Ovary (tissue), 9 donors: ENCODE results near the gene SLC35B4. TPM values are rescaled to one million over a fixed set of nuclear protein-coding genes. Genes with fewer than 3 reads are reported as not detected.

ENCODE experiments used
- DNase-seq, 5 donors: peaks; one replicate each; pipeline ENCODE4 v3.0.0-alpha.2; 2019 to 2020
- H3K27ac ChIP-seq, 2 donors: fragments of 200-600 bp; one replicate each; pipeline versions ENCODE4 v1.5.1 to v1.8.0; 2019 to 2022
- H3K27me3 ChIP-seq: fragments of 200-600 bp; one replicate; pipeline ENCODE4 v1.8.0; 2022
- H3K36me3 ChIP-seq: fragments of 200-600 bp; sonication (generic); one replicate; pipeline ENCODE4 v1.5.1; 2019
- H3K4me1 ChIP-seq: one replicate; pipeline ENCODE4 v1.8.1; 2013; ENCODE audit warnings: mild to moderate bottlenecking, moderate library complexity; ENCODE audit not compliant: insufficient read depth
- H3K4me3 ChIP-seq: fragments of 200-600 bp; sonication (generic); one replicate; pipeline ENCODE4 v1.5.1; 2017
- H3K9me3 ChIP-seq, 2 donors: fragments of 200-600 bp in 1 of 2; sonication (generic) in 1 of 2; one replicate each; pipeline versions ENCODE4 v1.5.1 to v1.8.1; 2013 to 2019; ENCODE audit warnings: mild to moderate bottlenecking in 1 of 2, moderate library complexity in 1 of 2
- EP300 ChIP-seq: sonication (generic); formaldehyde crosslinking; IDR thresholded peaks from one replicate; pipeline ENCODE4 v1.6.1; 2017; ENCODE audit warnings: antibody characterized with exemption
- POLR2A ChIP-seq: fragments of 450-650 bp; IDR thresholded peaks from one replicate; pipeline ENCODE4 v1.6.1; 2017; ENCODE audit warnings: antibody characterized with exemption, mild to moderate bottlenecking, moderate library complexity
- WGBS, 3 donors: extraction: QIAGEN DNeasy Blood & Tissue Kit in 1 of 3; methylation state at CpG; one replicate each; pipeline versions ENCODE4 v1.1.5 to v1.1.7; 2013 to 2017; 5-methylcytosine and 5-hydroxymethylcytosine counted together
- intact Hi-C, 4 donors: fragments of 100-400 bp; cut with DNase I; formaldehyde crosslinking; loops; one replicate each; pipeline versions ENCODE4 v1.11.0 to v1.15.1; 2022 to 2023
- polyA plus RNA-seq, 2 donors: library from polyadenylated mRNA; stranded (reverse); fragments of 200-250 nt in 1 of 2; fragments of 350-450 nt in 1 of 2; fragmentation: Illumina TruSeq in 1 of 2; extraction: RNeasy Lipid Tissue Mini Kit (QIAGEN cat#74804) in 1 of 2; gene quantifications; one replicate each; pipeline ENCODE4 v1.2.3, GENCODE V29; 2013 to 2014
- total RNA-seq, 7 donors: library from RNA; depleted of rRNA in 2 of 7; stranded (reverse); fragments of >200 nt in 2 of 7; fragmentation: NEBNext Ultra II Directional in 3 of 7; extraction: Animal tissue kit (Norgen Biotek cat#: 25700) in 3 of 7; gene quantifications; one replicate each; pipeline versions ENCODE4 v1.1.0 to v1.2.4, GENCODE V29; 2016 to 2023
- TF ChIP-seq, protein P1 (sequence below), 3 donors: fragments of 450-650 bp in 2 of 3; fragments of 200-600 bp in 1 of 3; IDR thresholded peaks; one replicate each; pipeline versions ENCODE4 v1.5.1 to v1.8.0; 2016 to 2022; ENCODE audit warnings: antibody characterized with exemption in 3 of 3, mild to moderate bottlenecking in 1 of 3
- donor health status: DM: no; HTN: no; CAD: no; lungs with moderate emphysema.
- donor health status: DM: no; HTN: no; CAD: no.
- donor health status: Bipolar disorder and iron deficiency.
- donor health status: DM: yes; HTN: yes; CAD: no.
- donor health status: DM: no; HTN: no; CAD: no.
- donor health status: DM: yes; HTN: yes; CAD: no.

Gene SLC35B4
- total and polyA plus RNA-seq, 9 donors, result 3.9 to 25.7 (median 15.7) TPM

DNA sequence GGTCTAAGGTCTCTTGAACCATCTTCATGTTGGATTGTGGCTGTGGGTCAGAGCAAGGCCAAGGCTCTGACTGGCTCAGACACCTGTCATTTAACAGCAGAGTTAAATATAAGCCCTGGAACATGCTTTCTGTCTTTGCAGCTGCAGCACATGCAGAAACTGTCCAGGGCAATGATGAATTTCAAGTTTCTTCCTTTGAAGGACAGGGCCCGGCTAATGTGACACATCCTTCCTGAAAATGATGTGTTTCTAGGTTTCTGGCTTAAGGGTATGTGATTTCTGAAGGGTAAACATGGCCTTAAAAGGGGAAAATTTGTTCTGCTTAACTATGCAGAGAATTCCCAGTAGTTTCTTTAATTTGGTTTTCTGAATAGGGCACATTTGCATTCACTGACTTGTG lies 34.0 kb upstream of the SLC35B4 start:
- Histone ChIP-seq H3K27ac (no peak overlapping the region), H3K4me3 (no peak overlapping the region), H3K9me3 (no peaks in the 10 kb centered on the region), H3K4me1 (no peaks in the 10 kb centered on the region), H3K27me3 (no peaks in the 10 kb centered on the region), H3K36me3 (no peaks in the 10 kb centered on the region)
- no peak for DNase-seq
- TF ChIP-seq POLR2A (no peak), EP300 (no peak)
- TF ChIP-seq, protein P1, sequence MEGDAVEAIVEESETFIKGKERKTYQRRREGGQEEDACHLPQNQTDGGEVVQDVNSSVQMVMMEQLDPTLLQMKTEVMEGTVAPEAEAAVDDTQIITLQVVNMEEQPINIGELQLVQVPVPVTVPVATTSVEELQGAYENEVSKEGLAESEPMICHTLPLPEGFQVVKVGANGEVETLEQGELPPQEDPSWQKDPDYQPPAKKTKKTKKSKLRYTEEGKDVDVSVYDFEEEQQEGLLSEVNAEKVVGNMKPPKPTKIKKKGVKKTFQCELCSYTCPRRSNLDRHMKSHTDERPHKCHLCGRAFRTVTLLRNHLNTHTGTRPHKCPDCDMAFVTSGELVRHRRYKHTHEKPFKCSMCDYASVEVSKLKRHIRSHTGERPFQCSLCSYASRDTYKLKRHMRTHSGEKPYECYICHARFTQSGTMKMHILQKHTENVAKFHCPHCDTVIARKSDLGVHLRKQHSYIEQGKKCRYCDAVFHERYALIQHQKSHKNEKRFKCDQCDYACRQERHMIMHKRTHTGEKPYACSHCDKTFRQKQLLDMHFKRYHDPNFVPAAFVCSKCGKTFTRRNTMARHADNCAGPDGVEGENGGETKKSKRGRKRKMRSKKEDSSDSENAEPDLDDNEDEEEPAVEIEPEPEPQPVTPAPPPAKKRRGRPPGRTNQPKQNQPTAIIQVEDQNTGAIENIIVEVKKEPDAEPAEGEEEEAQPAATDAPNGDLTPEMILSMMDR (IDR thresholded peaks at IDR 0.05), result no peak
- 14 to 46% (median 17%) methylated on average over 1 of the region's 1 CpG for WGBS, 3 donors
- intact Hi-C loops, result no loop called here

DNA sequence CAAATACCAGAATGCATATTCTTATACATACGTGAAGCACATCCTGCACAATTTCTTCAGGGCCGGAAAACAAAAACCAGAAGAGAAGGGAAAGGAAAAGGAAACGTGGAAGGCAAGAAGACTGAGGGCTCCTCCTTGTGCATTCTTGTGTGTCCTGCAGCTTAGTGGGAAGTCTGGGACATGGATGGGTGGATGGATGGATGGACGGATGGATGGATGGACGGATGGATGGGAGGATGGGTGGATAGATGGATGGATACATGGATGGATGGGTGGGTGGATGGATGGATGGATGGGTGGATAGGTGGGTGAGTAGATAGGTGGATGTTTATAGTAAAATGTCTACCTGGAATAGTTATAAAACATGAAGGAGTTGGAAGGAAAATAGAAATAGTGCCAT lies 30.8 kb upstream of the SLC35B4 start:
- Histone ChIP-seq H3K9me3 (no peaks in the 10 kb centered on the region), H3K4me1 (no peaks in the 10 kb centered on the region), H3K27ac (no peak overlapping the region), H3K27me3 (no peaks in the 10 kb centered on the region), H3K36me3 (no peaks in the 10 kb centered on the region), H3K4me3 (no peak overlapping the region)
- WGBS, 3 donors, result 71 to 78% (median 75%) methylated on average over 5 of the region's 5 CpGs
- TF ChIP-seq EP300, result no peak
- TF ChIP-seq, protein P1 (IDR thresholded peaks at IDR 0.05), result no peak
- no peak for TF ChIP-seq POLR2A
- DNase-seq, result no peak
- intact Hi-C loops, result no loop called here

DNA sequence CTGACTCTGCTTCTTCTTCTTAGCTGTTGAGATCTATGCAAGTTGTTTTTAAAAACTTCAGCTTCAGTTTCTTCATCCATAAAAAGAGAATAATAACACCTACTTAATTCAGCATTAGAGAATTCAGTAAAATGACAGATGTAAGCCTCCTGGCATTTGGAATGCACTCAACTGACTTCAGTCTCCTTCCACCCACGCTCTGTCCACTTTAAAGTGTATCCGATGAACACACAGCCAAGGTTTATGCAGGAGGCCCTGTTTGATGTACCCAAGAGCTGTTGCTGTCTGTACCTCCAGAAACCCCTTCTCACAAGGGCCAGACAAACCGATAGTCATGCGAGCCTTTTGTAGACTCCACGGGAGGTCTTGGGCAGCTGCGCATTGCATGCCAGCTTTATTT lies 27.1 kb upstream of the SLC35B4 start:
- TF ChIP-seq, protein P1 (IDR thresholded peaks at IDR 0.05), result no peak
- TF ChIP-seq EP300 (no peak), POLR2A (no peak)
- no peak for DNase-seq
- WGBS, 3 donors, result 61 to 80% (median 66%) methylated on average over 6 of the region's 6 CpGs
- Histone ChIP-seq H3K4me1 (no peaks in the 10 kb centered on the region), H3K27me3 (no peaks in the 10 kb centered on the region), H3K4me3 (no peak overlapping the region), H3K27ac (no peak overlapping the region), H3K9me3 (no peaks in the 10 kb centered on the region), H3K36me3 (no peaks in the 10 kb centered on the region)
- intact Hi-C loops, result no loop called here

DNA sequence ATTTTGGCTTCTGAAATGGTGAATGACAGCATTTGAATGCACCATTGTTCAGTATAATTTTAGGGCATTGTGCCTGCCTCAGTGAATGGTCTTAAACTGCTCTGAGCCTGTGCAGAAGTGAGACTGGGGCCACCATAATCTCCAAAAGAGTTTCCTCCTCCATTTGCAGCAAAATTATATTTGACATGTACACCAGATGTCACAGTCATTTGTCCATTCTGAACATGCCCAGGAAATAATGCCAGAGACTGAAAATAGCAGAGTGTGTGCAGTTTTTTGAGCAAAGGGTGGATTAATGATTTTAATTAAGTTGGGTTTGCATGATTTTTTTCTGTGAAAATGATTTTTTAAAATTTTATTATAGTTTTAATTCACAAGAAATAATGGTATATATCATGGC lies 26.4 kb upstream of the SLC35B4 start:
- H3K4me1 ChIP-seq, result no peaks in the 10 kb centered on the region
- no peak overlapping the region for H3K27ac ChIP-seq
- intact Hi-C loops, result no loop called here
- H3K27me3 ChIP-seq, result no peaks in the 10 kb centered on the region
- no peak overlapping the region for H3K4me3 ChIP-seq
- TF ChIP-seq, protein P1 (IDR thresholded peaks at IDR 0.05), result no peak
- TF ChIP-seq POLR2A (no peak), EP300 (no peak)
- H3K9me3 ChIP-seq, result no peaks in the 10 kb centered on the region
- no peak for DNase-seq
- H3K36me3 ChIP-seq, result no peaks in the 10 kb centered on the region

DNA sequence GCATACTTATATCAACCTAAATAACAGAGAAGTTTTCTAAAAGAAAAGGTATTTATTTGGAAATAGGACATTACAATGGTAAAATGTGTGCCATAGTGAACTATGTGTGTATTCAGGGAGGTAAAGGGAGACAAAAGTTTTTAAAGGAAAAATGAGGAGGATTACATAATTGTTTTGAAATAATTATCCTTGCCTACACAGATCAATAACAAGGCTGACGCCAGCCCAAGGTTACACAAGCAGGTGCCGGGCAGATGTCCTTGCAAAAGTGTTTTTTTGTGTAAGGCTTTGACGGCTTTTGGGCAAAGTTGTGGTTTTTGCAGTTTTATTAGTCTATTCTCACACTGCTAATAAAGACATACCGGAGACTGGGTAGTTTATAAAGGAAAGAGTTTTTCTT lies 22.7 kb upstream of the SLC35B4 start:
- intact Hi-C loops, result no loop called here
- no peak overlapping the region for H3K4me3 ChIP-seq
- no peak for DNase-seq
- H3K27me3 ChIP-seq, result no peaks in the 10 kb centered on the region
- TF ChIP-seq EP300, result no peak
- no peak for TF ChIP-seq POLR2A
- TF ChIP-seq, protein P1 (IDR thresholded peaks at IDR 0.05), result no peak
- H3K4me1 ChIP-seq, result no peaks in the 10 kb centered on the region
- H3K36me3 ChIP-seq, result no peaks in the 10 kb centered on the region
- no peak overlapping the region for H3K27ac ChIP-seq
- H3K9me3 ChIP-seq, result no peaks in the 10 kb centered on the region
- WGBS, 3 donors, result 8 to 45% (median 15%) methylated on average over 4 of the region's 4 CpGs
